ENCODE data around the gene STAU1. TPM values are rescaled to one million over a fixed set of nuclear protein-coding genes. Genes with fewer than 3 reads are reported as not detected.

Gene STAU1
- total and polyA plus RNA-seq, 2 of the 13 experiments (the other 11 are each of a cell fraction or from before 2014, with no cell fraction given), result 119 to 133 TPM

DNA sequence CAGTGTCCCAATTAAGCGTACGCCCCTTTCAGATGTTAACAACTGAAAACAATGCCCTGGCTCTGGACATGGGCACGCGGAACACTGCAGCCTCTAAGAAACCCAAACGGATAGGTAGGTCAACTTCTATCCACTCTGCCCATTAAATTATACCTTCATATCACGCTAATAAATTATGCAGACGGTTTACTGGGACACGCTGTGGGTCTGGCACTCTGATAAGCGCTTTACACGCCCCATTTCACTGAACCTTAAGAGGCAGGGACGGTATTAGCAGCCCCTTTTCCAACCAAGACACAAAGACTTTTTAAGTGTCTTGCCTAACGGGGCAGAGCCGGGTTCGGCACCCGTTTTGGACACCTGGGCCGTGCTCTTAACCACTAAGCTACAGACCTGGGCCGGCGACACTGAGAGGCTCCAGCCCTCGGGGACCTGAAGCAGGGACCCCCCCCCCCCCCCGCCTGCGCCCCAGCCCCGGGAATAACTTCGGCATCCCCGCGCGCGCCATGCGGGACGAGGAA lies 744 bp downstream of the STAU1 start (continued):
- TF ChIP-seq, protein P1, sequence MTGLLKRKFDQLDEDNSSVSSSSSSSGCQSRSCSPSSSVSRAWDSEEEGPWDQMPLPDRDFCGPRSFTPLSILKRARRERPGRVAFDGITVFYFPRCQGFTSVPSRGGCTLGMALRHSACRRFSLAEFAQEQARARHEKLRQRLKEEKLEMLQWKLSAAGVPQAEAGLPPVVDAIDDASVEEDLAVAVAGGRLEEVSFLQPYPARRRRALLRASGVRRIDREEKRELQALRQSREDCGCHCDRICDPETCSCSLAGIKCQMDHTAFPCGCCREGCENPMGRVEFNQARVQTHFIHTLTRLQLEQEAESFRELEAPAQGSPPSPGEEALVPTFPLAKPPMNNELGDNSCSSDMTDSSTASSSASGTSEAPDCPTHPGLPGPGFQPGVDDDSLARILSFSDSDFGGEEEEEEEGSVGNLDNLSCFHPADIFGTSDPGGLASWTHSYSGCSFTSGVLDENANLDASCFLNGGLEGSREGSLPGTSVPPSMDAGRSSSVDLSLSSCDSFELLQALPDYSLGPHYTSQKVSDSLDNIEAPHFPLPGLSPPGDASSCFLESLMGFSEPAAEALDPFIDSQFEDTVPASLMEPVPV (CRISPR knock-in tag; IDR thresholded peaks at IDR 0.05), result no peak
- no peak for TF ChIP-seq PHF5A (CRISPR knock-in tag; IDR thresholded peaks at IDR 0.05; ENCODE audit: low read depth, unreplicated experiment)
- TF ChIP-seq ETV5 (CRISPR knock-in tag; IDR thresholded peaks at IDR 0.05; ENCODE audit: borderline replicate concordance), result 0 out of 2 replicates have a peak, but pooled peaks have one; percentile 26
- TF ChIP-seq TBX3 (IDR thresholded peaks at IDR 0.05; ENCODE audit: borderline replicate concordance), result no peak
- peak; percentile 79; the same call in 1 of the 2 replicates for TF ChIP-seq ZNF773 (CRISPR knock-in tag; IDR thresholded peaks at IDR 0.05; ENCODE audit: borderline replicate concordance)
- TF ChIP-seq, protein P2, sequence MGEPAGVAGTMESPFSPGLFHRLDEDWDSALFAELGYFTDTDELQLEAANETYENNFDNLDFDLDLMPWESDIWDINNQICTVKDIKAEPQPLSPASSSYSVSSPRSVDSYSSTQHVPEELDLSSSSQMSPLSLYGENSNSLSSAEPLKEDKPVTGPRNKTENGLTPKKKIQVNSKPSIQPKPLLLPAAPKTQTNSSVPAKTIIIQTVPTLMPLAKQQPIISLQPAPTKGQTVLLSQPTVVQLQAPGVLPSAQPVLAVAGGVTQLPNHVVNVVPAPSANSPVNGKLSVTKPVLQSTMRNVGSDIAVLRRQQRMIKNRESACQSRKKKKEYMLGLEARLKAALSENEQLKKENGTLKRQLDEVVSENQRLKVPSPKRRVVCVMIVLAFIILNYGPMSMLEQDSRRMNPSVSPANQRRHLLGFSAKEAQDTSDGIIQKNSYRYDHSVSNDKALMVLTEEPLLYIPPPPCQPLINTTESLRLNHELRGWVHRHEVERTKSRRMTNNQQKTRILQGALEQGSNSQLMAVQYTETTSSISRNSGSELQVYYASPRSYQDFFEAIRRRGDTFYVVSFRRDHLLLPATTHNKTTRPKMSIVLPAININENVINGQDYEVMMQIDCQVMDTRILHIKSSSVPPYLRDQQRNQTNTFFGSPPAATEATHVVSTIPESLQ (CRISPR knock-in tag; conservative IDR thresholded peaks at IDR 0.05), result no peak
- no peak for TF ChIP-seq IKZF4 (CRISPR knock-in tag; IDR thresholded peaks at IDR 0.05; ENCODE audit: borderline replicate concordance, low read depth, not compliant biosample characterization)
- TF ChIP-seq, protein P3, sequence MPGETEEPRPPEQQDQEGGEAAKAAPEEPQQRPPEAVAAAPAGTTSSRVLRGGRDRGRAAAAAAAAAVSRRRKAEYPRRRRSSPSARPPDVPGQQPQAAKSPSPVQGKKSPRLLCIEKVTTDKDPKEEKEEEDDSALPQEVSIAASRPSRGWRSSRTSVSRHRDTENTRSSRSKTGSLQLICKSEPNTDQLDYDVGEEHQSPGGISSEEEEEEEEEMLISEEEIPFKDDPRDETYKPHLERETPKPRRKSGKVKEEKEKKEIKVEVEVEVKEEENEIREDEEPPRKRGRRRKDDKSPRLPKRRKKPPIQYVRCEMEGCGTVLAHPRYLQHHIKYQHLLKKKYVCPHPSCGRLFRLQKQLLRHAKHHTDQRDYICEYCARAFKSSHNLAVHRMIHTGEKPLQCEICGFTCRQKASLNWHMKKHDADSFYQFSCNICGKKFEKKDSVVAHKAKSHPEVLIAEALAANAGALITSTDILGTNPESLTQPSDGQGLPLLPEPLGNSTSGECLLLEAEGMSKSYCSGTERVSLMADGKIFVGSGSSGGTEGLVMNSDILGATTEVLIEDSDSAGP (CRISPR knock-in tag; IDR thresholded peaks at IDR 0.05; ENCODE audit: borderline replicate concordance), result no peak
- TF ChIP-seq ZNF335 (CRISPR knock-in tag; IDR thresholded peaks at IDR 0.05), result no peak
- no peak for TF ChIP-seq ZNF589 (CRISPR knock-in tag; conservative IDR thresholded peaks at IDR 0.05)
- no peak for TF ChIP-seq MIXL1 (CRISPR knock-in tag; IDR thresholded peaks at IDR 0.05)
- TF ChIP-seq HES4 (CRISPR knock-in tag; IDR thresholded peaks at IDR 0.05; ENCODE audit: borderline replicate concordance), result no peak
- no peak for TF ChIP-seq DPF2 (CRISPR knock-in tag; IDR thresholded peaks at IDR 0.05; ENCODE audit: borderline replicate concordance, low read depth)
- TF ChIP-seq HOXD1 (CRISPR knock-in tag; IDR thresholded peaks at IDR 0.05), result no peak
- TF ChIP-seq, protein P4, sequence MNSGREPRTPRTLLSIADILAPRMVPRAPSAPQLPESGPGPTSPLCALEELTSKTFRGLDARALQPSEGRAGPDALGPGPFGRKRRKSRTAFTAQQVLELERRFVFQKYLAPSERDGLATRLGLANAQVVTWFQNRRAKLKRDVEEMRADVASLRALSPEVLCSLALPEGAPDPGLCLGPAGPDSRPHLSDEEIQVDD (CRISPR knock-in tag; IDR thresholded peaks at IDR 0.05; ENCODE audit: borderline replicate concordance), result no peak
- TF ChIP-seq, protein P5, sequence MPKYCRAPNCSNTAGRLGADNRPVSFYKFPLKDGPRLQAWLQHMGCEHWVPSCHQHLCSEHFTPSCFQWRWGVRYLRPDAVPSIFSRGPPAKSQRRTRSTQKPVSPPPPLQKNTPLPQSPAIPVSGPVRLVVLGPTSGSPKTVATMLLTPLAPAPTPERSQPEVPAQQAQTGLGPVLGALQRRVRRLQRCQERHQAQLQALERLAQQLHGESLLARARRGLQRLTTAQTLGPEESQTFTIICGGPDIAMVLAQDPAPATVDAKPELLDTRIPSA (CRISPR knock-in tag; IDR thresholded peaks at IDR 0.05; ENCODE audit: borderline replicate concordance), result no peak
- no peak for TF ChIP-seq SP1 (IDR thresholded peaks at IDR 0.05)
- no peak for TF ChIP-seq SP1 (CRISPR knock-in tag; IDR thresholded peaks at IDR 0.05)
- no peak for TF ChIP-seq FIP1L1 (IDR thresholded peaks at IDR 0.05; ENCODE audit: borderline replicate concordance, insufficient read depth, low read depth, low read length)
- TF ChIP-seq, protein P6, sequence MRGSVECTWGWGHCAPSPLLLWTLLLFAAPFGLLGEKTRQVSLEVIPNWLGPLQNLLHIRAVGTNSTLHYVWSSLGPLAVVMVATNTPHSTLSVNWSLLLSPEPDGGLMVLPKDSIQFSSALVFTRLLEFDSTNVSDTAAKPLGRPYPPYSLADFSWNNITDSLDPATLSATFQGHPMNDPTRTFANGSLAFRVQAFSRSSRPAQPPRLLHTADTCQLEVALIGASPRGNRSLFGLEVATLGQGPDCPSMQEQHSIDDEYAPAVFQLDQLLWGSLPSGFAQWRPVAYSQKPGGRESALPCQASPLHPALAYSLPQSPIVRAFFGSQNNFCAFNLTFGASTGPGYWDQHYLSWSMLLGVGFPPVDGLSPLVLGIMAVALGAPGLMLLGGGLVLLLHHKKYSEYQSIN (CRISPR knock-in tag; IDR thresholded peaks at IDR 0.05; ENCODE audit: borderline replicate concordance), result no peak
- no peak for TF ChIP-seq GABPB1 (CRISPR knock-in tag; IDR thresholded peaks at IDR 0.05)
- no peak for TF ChIP-seq SIX4 (CRISPR knock-in tag; IDR thresholded peaks at IDR 0.05)
- no peak for TF ChIP-seq MYC (CRISPR knock-in tag; IDR thresholded peaks at IDR 0.05; ENCODE audit: borderline replicate concordance)
